HCT116 (cell line): ENCODE data around the gene PLPP6. TPM values are rescaled to one million over a fixed set of nuclear protein-coding genes. Genes with fewer than 3 reads are reported as not detected.

Source experiments
- ATAC-seq: fragments of 200-7000 bp; cut with Tn5 transposase; 2 replicates; pipeline ENCODE4 v1.9.1; 2020; ENCODE audit warnings: mild to moderate bottlenecking, moderate library complexity
- BruUV-seq: library from RNA; stranded (reverse); fragments of 400-500 nt; replicated peaks from 2 replicates; lab custom pipeline; 2021; lab: Mats Ljungman, UMichigan
- CTCF ChIA-PET: fragments of 300-600 bp; sonication (Branson Sonifier 250); formaldehyde crosslinking; loops from one replicate; lab custom pipeline; 2021; ENCODE audit warnings: antibody characterized with exemption; lab: Charles Lee
- POLR2A ChIA-PET: fragments of 300-600, 350-600 bp; sonication (Branson Sonifier 250); formaldehyde crosslinking; loops from one replicate; lab custom pipeline; 2021; ENCODE audit warnings: antibody characterized with exemption; lab: Charles Lee
- RAD21 ChIA-PET, 2 experiments: fragments of 300-600 bp; sonication (Branson Sonifier 250); formaldehyde crosslinking; loops; one replicate each; lab custom pipeline; 2023; ENCODE audit warnings: low total read pairs in 2 of 2; ENCODE audit not compliant: uncharacterized antibody in 2 of 2, unreplicated experiment in 2 of 2, low non-redundant PET in 1 of 2; lab: Charles Lee
- DNase-seq: peaks from one replicate; pipeline ENCODE4 v3.0.0-alpha.2; 2010; ENCODE audit warnings: low read depth, low spot score
- H2AFZ ChIP-seq: fragments of 200-600 bp; shearing (Covaris generic), sonication (generic); 2 replicates; pipeline ENCODE4 v1.6.1; 2017; ENCODE audit warnings: low read depth, mixed run types, mixed read lengths, antibody characterized with exemption, low read length; ENCODE audit not compliant: poor library complexity, severe bottlenecking
- H3K27ac ChIP-seq: 2 replicates; pipeline ENCODE4 v1.5.1; 2012; ENCODE audit warnings: low read depth, low read length
- H3K27me3 ChIP-seq: fragments of 200-600 bp; sonication (generic); 2 replicates; pipeline ENCODE4 v1.6.1; 2016; ENCODE audit warnings: mixed run types, low read length, mixed read lengths; ENCODE audit not compliant: insufficient read depth
- H3K36me3 ChIP-seq, 2 experiments: fragments of 200-500 bp in 1 of 2; fragments of 200-600 bp in 1 of 2; sonication (Bioruptor generic) in 1 of 2; sonication (generic) in 1 of 2; 2 replicates each; pipeline versions ENCODE4 v1.5.1 to v1.6.1; 2014 to 2016; ENCODE audit warnings: low read length in 2 of 2, inconsistent platforms in 1 of 2, mixed read lengths in 1 of 2, mixed run types in 1 of 2; ENCODE audit not compliant: insufficient read depth in 2 of 2, control insufficient read depth in 1 of 2
- H3K4me1 ChIP-seq, 2 experiments: fragments of 200-600 bp in 1 of 2; sonication (generic) in 1 of 2; 2 replicates each; pipeline versions ENCODE4 v1.5.1 to v1.6.1; 2012 to 2017; ENCODE audit warnings: low read length in 2 of 2, inconsistent platforms in 1 of 2, mild to moderate bottlenecking in 1 of 2, mixed read lengths in 1 of 2, mixed run types in 1 of 2, moderate library complexity in 1 of 2; ENCODE audit not compliant: insufficient read depth in 2 of 2, control insufficient read depth in 1 of 2
- H3K4me2 ChIP-seq: fragments of 200-600 bp; sonication (generic); 2 replicates; pipeline ENCODE4 v1.6.1; 2017; ENCODE audit warnings: mixed run types, low read length, mixed read lengths
- H3K4me3 ChIP-seq, 2 experiments: fragments of 200-600 bp in 1 of 2; sonication (generic) in 1 of 2; replicated peaks in 1 of 2; 2 replicates each; pipeline ENCODE4 v1.5.1; 2011 to 2016; ENCODE audit warnings: low read length in 2 of 2, control low read depth in 1 of 2, low read depth in 1 of 2, mild to moderate bottlenecking in 1 of 2, mixed read lengths in 1 of 2, mixed run types in 1 of 2
- H3K79me2 ChIP-seq: fragments of 200-600 bp; sonication (generic); 2 replicates; pipeline ENCODE4 v1.6.1; 2017; ENCODE audit warnings: mild to moderate bottlenecking, mixed run types, low read length, moderate library complexity, mixed read lengths; ENCODE audit not compliant: insufficient read depth
- H3K9ac ChIP-seq: fragments of 200-600 bp; sonication (generic); 2 replicates; pipeline ENCODE4 v1.6.1; 2016; ENCODE audit warnings: low read length, mixed read lengths
- H3K9me2 ChIP-seq: fragments of 200-600 bp; sonication (generic), shearing (Covaris generic); 2 replicates; pipeline ENCODE4 v1.6.1; 2017; ENCODE audit warnings: mixed run types, mild to moderate bottlenecking, moderate library complexity; ENCODE audit not compliant: insufficient read depth
- H3K9me3 ChIP-seq, 2 experiments: fragments of 200-500 bp in 1 of 2; fragments of 200-600 bp in 1 of 2; sonication (Bioruptor generic) in 1 of 2; sonication (generic) in 1 of 2; 2 replicates each; pipeline ENCODE4 v1.6.1; 2014 to 2017; ENCODE audit warnings: low read length in 2 of 2, mixed read lengths in 2 of 2, inconsistent platforms in 1 of 2, low read depth in 1 of 2, mild to moderate bottlenecking in 1 of 2, mixed run types in 1 of 2, moderate library complexity in 1 of 2; ENCODE audit not compliant: control insufficient read depth in 1 of 2, insufficient read depth in 1 of 2
- H4K20me1 ChIP-seq: fragments of 200-600 bp; sonication (generic), shearing (Covaris generic); 2 replicates; pipeline ENCODE4 v1.6.1; 2017; ENCODE audit warnings: mixed run types, mild to moderate bottlenecking, moderate library complexity; ENCODE audit not compliant: insufficient read depth
- ATF3 ChIP-seq: IDR thresholded peaks from 2 replicates; pipeline ENCODE4 v1.6.1; 2012
- CBX3 ChIP-seq: IDR thresholded peaks from 2 replicates; pipeline ENCODE4 v1.6.1; 2012; ENCODE audit warnings: low read depth
- CEBPB ChIP-seq: IDR thresholded peaks from 2 replicates; pipeline ENCODE4 v1.6.1; 2012; ENCODE audit warnings: low read depth
- EGR1 ChIP-seq: IDR thresholded peaks from 2 replicates; pipeline ENCODE4 v1.6.1; 2012; ENCODE audit warnings: low read depth
- EZH2 ChIP-seq: fragments of 200-600 bp; sonication (generic); IDR thresholded peaks from 2 replicates; pipeline ENCODE4 v1.6.1; 2017; ENCODE audit warnings: antibody characterized with exemption, mixed run types
- EZH2phosphoT487 ChIP-seq: fragments of 200-600 bp; IDR thresholded peaks from 2 replicates; pipeline ENCODE4 v1.6.1; 2018; ENCODE audit warnings: antibody characterized with exemption, borderline replicate concordance
- FOSL1 ChIP-seq: IDR thresholded peaks from 2 replicates; pipeline ENCODE4 v1.6.1; 2012; ENCODE audit warnings: low read depth
- MAX ChIP-seq: IDR thresholded peaks from 2 replicates; pipeline ENCODE4 v1.6.1; 2012
- POLR2AphosphoS5 ChIP-seq: IDR thresholded peaks from 2 replicates; pipeline ENCODE4 v1.6.1; 2011; ENCODE audit warnings: mild to moderate bottlenecking, low read depth, low read length, moderate library complexity
- RAD21 ChIP-seq: IDR thresholded peaks from 2 replicates; pipeline ENCODE4 v1.6.1; 2012; ENCODE audit warnings: low read depth, mild to moderate bottlenecking
- SIN3A ChIP-seq: IDR thresholded peaks from 2 replicates; pipeline ENCODE4 v1.6.1; 2012; ENCODE audit warnings: low read depth
- SP1 ChIP-seq: IDR thresholded peaks from 2 replicates; pipeline ENCODE4 v1.6.1; 2012; ENCODE audit warnings: low read depth
- SRF ChIP-seq: IDR thresholded peaks from 2 replicates; pipeline ENCODE4 v1.6.1; 2012; ENCODE audit warnings: low read depth
- YY1 ChIP-seq: IDR thresholded peaks from 2 replicates; pipeline ENCODE4 v1.6.1; 2011; ENCODE audit warnings: low read length, low read depth, moderate library complexity, mild to moderate bottlenecking; ENCODE audit not compliant: insufficient replicate concordance; ENCODE audit errors: extremely low read depth
- ZNF274 ChIP-seq: fragments of 200-500 bp; sonication (Bioruptor generic); IDR thresholded peaks from 2 replicates; pipeline ENCODE4 v1.6.1; 2014; ENCODE audit warnings: mild to moderate bottlenecking, low read depth, low read length, inconsistent platforms
- intact Hi-C: fragments of 100-400 bp; cut with micrococcal nuclease; formaldehyde crosslinking; loops from 2 replicates; pipeline ENCODE4 v1.10.0; 2022
- total RNA-seq: library from RNA; stranded (reverse); gene quantifications from one replicate; pipeline ENCODE4 v1.2.1, GENCODE V29; 2021; ENCODE audit not compliant: unreplicated experiment

PLPP6 gene
- total RNA-seq, 1 experiment from 2014 or later: 5.0 TPM

DNA sequence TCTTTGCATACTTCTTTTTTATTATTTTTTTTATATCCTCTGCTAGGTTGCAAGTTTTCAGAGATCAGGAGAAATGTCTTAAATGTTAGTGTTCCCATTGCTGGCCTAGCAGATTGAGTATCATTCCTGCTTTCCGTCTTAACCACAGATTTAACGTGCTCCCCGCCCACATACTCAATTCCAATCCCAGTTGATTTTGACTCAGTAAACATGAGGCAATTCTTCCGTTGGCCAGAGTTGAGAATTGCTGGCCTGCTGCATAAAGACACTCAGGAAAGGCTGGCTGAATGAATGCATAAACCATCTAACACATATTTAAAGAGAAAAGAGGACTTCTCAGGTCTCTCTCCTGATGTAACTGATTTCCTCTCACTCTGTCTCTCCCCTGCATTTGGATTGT lies 46.8 kb upstream of the PLPP6 start:
- no peak for DNase-seq
- no peak for TF ChIP-seq EGR1
- TF ChIP-seq EZH2: no peak
- TF ChIP-seq FOSL1: no peak
- TF ChIP-seq RAD21: no peak
- TF ChIP-seq SIN3A: no peak
- no peak for TF ChIP-seq MAX
- TF ChIP-seq EZH2phosphoT487: no peak
- TF ChIP-seq YY1: no peak
- TF ChIP-seq SP1: no peak
- no peak for TF ChIP-seq CBX3
- no peak for TF ChIP-seq POLR2AphosphoS5
- no peak for TF ChIP-seq CEBPB
- TF ChIP-seq SRF: no peak
- no peak for TF ChIP-seq ATF3
- TF ChIP-seq ZNF274: no peak
- TF ChIP-seq, all 23 proteins: peak for 0
- RAD21 ChIA-PET: no interaction called here
- H3K4me3 ChIP-seq: no peak overlapping the region
- H3K4me1 ChIP-seq: peaks cover 0 to 2% of the 10 kb centered on the region in 2 experiments; a peak in 1 of 4 replicates
- CTCF ChIA-PET: interaction anchor here (2.6 kb wide), 1 partner anchor 11 kb away, joined by 7 read pairs; no protein-coding TSS in a partner anchor
- no peak overlapping the region for H3K27ac ChIP-seq
- no peaks in the 10 kb centered on the region for H4K20me1 ChIP-seq
- BruUV-seq: no TSS peak
- no peak for ATAC-seq
- H2AFZ ChIP-seq: no peak overlapping the region
- H3K9me3 ChIP-seq: no peaks in the 10 kb centered on the region
- no peak overlapping the region for H3K9ac ChIP-seq
- H3K4me2 ChIP-seq: no peak overlapping the region
- H3K9me2 ChIP-seq: no peaks in the 10 kb centered on the region
- H3K27me3 ChIP-seq: no peaks in the 10 kb centered on the region
- H3K79me2 ChIP-seq: no peaks in the 10 kb centered on the region
- H3K36me3 ChIP-seq: no peaks in the 10 kb centered on the region
- intact Hi-C loops: no loop called here
- POLR2A ChIA-PET: no interaction called here
